HFF-Myc (cell line): ENCODE measurements around the gene TRIP13.
A peak's percentile ranks its signal among the peaks of the same experiment; 100 is the strongest.

Experiments
- DNase-seq: peaks from one replicate; pipeline ENCODE4 v3.0.0-alpha.2; 2011; ENCODE audit warnings: low read depth; ENCODE audit errors: extremely low read depth
- H3K4me3 ChIP-seq: replicated peaks from 2 replicates; pipeline ENCODE4 v1.5.1; 2011; ENCODE audit warnings: low read depth, mild to moderate bottlenecking, control low read depth, low read length
- TF ChIP-seq, protein P1 (sequence below): IDR thresholded peaks from 2 replicates; pipeline ENCODE4 v1.5.1; 2012; ENCODE audit warnings: mild to moderate bottlenecking, low read depth, low read length, control low read depth; ENCODE audit errors: missing control alignments

The TRIP13 gene

DNA sequence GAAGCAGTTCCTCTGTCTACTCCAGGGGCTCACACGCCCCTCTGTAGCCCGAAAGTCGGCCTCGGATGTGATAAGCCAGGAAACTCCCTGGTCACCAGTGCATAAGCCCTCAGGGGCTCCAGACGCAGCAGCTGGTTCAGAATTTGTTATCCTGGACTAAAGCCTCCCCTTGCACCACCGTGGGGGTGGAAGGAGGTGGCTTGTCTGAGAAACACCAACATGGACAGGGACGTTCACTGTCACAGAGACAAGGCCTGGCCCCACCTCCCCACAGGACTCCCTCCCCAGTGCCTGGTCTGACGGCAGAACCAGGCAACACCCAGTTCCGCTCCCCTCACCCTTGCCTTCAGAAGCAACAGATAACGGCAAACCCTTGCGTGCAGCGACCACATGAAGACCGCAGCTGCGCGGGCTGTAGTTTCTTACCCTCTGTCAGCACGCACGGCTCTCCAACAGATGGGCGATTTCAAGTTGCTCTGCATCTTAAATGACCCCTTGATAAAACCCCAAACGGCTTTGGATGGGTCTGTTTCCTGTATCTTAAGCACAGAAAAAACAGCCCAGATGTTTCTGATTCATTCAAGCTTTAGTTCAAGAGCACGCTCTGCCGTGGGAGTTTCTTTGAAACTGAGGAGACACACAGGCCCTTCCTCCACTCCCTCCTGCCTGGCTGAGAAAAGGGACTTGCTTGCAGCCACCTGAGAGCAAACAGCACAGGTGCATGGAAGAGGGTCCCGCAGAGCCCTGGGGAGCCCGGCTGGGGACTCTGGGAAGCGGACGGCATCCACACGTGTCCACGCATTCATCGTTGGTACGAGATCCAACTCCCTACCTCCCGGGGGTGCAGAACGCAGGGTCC, 71.2 kb downstream of the TRIP13 start:
- peak overlapping the region; percentile 16; the same call in 1 of the 2 replicates for H3K4me3 ChIP-seq
- DNase-seq = peak; percentile 86
- TF ChIP-seq, protein P1, sequence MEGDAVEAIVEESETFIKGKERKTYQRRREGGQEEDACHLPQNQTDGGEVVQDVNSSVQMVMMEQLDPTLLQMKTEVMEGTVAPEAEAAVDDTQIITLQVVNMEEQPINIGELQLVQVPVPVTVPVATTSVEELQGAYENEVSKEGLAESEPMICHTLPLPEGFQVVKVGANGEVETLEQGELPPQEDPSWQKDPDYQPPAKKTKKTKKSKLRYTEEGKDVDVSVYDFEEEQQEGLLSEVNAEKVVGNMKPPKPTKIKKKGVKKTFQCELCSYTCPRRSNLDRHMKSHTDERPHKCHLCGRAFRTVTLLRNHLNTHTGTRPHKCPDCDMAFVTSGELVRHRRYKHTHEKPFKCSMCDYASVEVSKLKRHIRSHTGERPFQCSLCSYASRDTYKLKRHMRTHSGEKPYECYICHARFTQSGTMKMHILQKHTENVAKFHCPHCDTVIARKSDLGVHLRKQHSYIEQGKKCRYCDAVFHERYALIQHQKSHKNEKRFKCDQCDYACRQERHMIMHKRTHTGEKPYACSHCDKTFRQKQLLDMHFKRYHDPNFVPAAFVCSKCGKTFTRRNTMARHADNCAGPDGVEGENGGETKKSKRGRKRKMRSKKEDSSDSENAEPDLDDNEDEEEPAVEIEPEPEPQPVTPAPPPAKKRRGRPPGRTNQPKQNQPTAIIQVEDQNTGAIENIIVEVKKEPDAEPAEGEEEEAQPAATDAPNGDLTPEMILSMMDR = no peak

DNA sequence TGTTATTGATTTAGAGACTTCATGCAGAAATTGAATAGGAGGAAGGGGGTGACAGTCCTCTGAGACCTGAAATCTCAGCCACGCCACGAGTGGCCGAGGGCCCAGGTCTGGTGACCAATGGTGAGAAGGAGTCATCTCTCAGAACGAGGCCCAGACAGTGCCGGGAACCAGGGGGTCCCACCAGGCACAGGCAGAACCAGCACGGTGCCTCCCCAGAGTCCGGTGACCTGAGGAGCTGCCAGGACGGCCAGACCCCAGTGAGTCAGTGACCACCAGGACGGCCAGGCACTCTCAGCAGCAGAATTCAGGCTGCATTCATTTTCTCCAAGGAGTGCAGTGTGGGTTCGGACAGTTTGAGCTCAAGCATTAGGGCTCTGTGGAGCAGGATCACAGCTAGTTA, 72.1 kb downstream of the TRIP13 start:
- TF ChIP-seq, protein P1 = no peak
- DNase-seq = no peak
- no peak overlapping the region for H3K4me3 ChIP-seq

DNA sequence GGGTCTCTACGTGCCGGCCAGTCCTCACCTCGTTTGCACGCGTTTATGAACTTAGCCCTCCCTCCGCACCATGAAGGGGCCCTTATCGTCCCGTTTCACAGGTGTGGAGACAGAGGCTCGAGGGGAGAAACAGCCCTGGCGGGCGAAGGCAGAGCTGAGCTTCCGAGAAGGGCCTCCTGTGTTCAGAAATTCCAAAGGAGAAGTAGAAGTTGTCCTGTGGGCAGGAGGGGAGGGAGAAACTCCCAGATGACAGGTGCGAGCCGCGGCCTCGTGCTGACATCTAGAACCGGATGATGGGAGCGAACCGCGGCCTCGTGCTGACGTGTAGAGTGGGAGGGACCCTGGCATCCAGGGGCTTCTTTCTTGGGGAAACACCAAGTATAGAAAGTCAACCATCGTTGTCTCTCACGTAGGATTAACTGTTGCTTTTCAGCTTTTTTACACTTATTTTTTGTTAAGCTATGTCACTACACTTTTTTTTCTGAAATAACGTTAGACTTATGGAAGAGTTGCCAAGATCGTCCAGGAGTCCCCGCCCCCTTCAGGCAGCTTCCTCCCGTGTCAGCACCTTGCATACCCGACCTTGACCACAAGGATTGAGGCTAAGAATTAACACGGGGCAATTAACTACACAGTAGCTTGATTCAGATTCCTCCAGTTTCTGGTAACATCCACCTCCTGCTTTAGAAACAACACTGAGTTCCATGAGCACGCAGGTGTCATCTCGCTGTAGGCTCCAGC, 73.1 kb downstream of the TRIP13 start:
- DNase-seq = no peak
- no peak overlapping the region for H3K4me3 ChIP-seq
- TF ChIP-seq, protein P1 = no peak

GRCh38 chr5:966345-966710, 73.6 kb downstream of the TRIP13 start:
- no peak for DNase-seq
- no peak overlapping the region for H3K4me3 ChIP-seq
- TF ChIP-seq, protein P1 = no peak

GRCh38 chr5:966941-967340, 74.3 kb downstream of the TRIP13 start:
- H3K4me3 ChIP-seq = no peak overlapping the region
- DNase-seq = no peak
- TF ChIP-seq, protein P1 = no peak
